Inferior parietal cortex (tissue), 1 donor: ENCODE measurements around the gene ATP11A.
A peak's percentile ranks its signal among the peaks of the same experiment; 100 is the strongest.

Source experiments
- DNase-seq: peaks from one replicate; pipeline ENCODE4 v3.0.0-alpha.2; 2016; ENCODE audit errors: extremely low spot score

The ATP11A gene

DNA sequence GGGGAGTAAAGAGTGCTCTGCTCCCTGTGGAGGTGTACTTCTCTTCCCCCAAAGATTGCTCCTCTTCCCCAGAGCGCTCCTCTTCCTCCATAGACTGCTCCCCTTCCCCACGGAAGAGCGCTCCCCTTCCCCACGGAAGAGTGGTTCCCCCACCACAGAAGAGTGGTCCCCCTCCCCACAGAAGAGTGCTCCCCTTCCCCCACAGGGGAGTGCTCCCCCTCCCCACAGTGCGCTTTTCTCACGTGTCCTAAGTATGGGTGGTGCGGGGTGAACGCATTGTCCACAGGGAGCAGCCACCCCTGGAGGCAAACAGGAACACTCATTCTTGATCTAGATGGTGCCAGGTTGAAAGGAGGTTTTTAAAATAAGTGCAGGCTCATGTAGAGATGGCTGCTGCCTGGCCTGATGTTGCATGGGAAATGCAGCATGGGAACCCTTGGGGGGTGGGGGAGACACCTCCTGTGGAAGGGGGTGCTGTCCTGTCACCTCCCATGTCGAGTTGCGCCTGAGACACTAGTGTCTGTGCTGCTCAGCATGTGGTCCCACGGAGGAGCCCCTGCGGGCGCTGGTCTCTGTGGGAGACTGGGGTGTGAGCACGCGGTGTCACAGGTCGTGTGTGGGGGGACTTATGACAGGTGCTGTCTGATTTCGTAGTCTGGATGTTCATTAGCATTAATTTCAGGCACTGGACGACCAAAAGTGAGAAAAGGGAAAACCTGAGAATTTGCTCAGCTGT lies 52.2 kb downstream of the ATP11A start:
- no peak for DNase-seq

DNA sequence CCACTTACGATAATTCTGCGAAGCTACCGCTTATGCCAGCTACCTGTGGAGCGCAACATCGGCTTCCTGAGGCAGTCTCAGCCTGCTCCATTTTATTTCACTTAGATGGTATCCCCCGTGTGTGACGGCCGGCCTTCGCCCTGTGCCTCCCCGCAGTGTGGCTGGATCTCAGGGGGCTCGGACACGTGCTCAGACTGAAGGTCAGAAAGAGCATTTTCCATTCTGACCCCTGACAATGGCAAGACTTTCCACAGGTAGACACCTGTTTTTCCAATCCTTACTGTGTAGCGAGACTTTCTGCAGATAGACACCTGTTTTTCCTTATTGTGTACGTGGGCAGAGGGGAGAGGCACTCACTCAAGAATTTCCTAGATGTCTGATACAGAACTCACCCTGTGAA lies 52.7 kb downstream of the ATP11A start:
- no peak for DNase-seq

DNA sequence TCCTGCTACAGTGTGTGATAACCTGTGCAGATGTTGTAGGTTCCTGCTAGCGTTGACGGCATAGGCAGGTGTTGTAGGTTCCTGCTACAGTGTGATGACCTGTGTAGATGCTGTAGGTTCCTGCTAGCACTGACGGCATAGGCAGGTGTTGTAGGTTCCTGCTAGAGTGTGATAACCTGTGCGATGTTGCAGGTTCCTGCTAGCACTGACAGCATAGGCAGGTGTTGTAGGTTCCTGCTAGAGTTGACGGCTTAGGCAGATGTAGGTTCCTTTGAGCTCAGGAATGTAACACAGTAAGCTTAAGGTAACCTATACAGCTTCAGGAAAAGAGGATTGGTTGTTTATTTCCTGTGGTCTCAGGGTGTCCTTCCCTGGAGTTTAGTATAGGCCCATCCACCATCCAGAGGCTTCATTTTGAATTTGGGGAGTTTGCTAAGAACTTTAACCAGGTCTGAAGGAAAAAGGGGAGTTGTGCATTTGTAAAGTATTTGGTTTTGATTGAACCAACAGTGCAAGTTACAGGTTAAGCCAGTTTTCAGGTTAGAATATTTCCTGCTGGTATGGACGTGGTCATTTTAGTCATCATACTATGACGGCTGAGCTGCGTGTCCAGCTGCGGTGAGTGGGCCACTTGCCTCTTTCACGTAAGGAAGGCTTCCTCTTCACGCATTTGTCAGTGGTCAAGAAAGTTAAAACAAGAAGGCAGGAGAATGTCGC lies 53.8 kb downstream of the ATP11A start:
- no peak for DNase-seq

DNA sequence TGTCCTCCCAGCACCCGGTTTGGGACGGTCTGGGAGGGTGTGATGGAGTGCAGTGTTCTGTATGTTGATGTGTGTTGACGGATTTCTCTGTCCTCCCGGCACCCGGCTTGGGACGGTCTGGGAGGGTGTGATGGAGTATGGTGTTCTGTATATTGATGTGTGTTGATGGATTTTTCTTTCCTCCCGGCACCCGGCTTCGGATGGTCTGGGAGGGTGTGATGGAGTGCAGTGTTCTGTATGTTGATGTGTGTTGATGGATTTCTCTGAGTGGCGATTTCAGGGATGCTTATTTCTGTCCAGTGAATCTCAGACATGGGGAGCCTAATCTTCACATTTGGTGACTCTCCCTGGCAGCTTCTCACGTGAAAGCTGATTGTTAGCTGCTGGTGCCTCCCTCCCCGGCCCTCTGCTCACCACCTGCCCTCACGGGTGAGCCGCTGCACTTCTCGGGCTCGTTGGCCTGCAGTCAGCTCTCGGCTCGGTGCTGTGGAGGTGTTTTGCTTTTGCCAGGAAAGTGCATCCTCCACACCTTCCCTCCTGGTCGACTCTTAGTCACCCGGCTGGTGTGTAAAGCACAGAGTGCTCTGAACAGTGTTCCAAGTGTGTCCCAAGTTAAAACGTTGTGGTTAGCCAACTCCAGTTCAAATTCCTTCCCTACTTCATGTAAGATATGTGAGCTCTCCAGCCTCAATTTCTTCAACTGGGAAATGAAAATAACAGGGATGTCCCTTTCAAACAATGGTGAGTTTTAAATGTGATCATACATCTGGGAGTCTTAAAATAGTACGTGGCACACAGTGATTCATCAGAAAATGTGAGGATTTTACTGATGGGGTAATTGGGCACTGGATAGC lies 54.6 kb downstream of the ATP11A start:
- no peak for DNase-seq

DNA sequence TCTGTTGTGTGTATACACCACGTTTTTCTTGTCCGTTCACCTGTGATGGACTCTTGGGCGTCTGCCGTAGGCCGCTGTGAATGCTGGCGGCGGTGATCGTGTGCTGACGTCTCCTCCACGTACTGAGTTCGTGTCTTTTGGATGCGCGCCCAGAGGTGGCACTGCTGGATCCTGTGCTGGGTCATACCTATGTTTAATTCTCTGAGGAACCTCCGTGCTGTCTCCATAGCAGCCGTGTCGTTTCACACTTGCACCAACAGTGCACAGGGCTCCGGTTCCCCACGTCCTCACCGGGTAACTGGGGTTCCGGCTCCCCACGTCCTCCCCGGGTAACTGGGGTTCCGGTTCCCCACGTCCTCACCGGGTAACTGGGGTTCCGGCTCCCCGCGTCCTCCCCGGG lies 56.2 kb downstream of the ATP11A start:
- no peak for DNase-seq

DNA sequence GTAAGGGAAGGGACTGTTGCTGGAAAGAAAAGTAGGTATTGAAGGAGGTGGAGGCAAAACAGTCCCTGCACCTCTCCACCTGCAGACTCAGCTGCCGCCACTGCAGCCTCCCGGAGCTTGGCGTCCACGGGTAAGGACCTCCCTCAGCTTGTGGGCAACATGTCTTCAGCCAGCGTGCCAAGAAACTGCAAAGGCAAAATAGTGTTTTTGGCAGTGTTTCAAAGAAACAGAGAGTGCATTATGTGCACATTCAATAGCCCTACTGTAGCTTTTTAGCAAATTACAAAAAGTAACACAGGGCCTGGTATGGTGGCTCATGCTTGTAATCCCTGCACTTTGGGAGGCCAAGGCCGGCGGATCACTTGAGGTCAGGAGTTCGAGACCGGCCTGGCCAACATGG lies 57.4 kb downstream of the ATP11A start:
- peak; percentile 63 for DNase-seq

DNA sequence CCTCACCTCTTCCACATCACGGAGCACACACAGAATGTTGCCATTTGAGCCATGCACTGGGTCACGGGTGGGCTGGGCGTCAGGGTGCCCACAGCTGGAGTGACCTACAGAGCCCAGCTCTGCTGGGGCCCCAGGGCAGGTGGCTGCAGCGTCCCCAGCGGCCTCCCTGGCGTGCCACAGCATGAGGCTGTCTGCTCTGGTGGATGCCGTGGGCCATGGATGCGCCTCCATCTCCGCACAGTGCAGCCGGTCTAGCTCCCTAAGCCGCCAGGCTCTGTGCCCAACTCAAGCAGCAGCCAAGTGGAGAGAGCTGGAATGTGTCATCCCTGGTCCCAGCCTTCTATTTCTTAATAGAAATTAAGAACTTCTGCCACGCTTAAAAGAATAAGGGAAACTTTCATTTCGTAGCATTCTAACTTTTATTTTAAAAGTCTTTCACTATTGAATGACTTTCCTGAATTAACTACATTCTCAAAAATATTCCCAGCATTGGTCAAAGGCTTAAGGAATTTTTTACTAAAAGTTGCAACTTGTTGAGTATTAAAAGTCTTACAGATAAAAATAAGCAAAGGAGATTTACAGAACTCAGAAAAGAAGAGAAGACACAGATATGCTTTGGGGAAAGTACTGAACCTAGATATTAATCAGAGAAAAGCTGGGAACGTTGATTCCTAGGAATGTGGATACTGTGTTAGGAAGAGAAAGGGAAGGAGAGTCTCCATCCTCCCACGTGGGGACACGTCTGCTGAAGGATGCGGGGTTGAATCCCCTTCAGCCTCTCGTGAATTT lies 59.3 kb downstream of the ATP11A start:
- DNase-seq: peak; percentile 66

DNA sequence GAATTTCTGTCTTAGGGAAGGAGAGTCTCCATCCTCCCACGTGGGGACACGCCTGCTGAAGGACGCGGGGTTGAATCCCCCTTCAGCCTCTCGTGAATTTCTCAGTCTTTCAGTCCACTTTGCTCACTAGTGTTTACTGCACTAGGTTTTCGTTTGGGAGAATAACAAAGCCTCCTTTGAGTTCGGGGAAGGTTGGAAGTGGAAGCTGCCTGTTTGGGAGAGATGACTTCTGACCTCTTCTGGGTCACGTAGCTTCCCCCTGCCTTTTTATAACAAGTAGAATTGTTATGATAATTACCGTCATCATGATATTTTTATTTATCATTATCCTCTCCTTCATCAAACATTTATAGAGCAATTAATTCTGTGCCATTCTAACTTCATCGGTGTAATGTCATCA lies 60.7 kb downstream of the ATP11A start:
- no peak for DNase-seq

DNA sequence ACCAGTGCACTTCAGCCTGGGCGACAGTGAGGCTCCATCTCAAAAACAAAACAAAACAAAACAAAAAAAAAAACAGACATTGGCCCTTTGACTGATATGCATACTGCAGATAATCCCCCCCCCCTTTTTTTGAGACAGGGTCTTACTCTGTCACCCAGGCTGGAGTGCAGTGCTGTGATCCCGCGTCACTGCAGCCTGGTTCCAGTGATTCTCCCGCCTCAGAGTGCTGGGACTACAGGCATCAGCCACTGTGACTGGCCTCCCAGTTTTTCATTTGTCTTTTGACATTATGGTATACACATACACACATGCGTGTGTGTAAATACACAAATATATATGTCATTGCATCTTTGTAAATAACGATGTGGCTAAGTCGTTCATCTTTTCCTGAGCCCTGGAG lies 61.8 kb downstream of the ATP11A start:
- DNase-seq: no peak

DNA sequence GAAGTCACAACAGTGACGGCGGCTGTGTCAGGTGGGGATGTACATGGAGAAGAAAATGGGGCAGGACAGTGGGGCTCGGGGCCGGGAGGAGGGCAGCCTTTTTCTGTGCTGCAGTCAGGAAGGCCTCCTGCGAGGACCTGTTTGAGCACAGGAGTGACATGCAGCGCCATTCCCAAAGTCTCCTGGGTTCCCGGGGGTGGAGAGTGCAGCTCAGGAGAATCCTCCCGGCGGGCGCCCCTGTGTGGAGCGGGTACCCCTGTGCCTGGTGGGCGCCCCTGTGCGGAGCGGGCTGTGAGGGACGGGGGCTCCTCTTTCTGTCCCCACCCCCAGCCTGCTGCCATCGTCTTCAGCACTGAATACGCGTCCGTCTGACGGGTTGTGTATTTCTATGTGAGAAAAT lies 62.4 kb downstream of the ATP11A start:
- no peak for DNase-seq

DNA sequence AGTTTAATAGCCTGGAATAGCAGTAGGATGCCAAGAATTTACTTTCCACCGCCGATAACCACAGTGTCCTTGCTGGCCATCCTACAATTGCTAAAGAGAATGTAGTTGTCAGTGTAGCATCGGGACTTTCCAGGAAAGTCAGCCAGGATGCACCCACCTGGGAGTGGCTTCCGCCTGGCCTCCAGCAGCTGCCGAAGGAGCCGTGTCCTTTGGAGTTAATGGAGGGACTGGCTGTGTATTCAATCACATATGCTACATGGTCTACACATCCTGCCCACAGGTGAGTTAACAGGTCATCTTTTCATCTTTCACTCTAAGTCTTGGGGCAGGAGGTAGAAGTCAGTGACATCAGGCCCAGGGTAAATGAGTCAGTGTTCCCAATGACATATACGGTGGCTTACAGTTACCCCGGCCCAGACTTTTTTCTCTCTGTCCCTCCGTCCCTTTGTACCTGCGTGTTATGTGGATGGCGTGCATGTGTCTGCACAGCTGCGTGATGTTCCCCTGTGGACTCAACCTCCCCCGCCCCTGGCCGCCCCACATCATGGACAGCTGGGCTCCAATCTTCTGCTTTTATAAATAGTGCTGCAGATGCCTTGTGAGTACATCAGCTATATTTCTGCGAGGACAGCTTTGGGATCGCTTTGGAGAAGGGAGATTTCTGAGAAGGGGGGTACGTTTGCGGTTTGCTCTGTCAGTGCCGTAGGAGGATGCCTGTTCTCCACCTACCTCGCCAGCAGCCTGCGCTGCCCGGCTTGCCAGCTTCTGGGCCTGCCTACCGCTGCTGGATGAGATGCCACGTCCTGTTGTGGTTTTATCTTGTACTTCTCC lies 63.1 kb downstream of the ATP11A start:
- DNase-seq: peak; percentile 55

DNA sequence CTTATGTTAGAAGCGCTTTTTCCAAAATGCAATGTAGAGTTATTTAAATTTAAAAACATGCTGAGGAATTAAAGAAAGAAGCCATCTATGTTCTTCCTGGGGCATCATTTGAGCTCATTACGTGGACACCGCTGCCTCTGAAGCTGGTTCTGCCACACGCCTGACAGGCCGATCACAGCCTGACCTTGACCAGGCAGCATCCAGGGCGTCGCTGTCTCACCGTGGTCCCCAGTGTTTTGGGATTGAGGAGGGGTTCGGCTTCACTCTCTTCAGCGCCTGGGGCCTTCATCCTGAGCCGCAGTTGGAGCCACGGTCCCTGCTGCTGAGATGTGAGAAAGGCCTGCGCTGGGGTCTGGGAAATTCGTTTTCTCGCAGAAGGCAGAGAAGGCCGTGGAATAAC lies 64.0 kb downstream of the ATP11A start:
- no peak for DNase-seq

DNA sequence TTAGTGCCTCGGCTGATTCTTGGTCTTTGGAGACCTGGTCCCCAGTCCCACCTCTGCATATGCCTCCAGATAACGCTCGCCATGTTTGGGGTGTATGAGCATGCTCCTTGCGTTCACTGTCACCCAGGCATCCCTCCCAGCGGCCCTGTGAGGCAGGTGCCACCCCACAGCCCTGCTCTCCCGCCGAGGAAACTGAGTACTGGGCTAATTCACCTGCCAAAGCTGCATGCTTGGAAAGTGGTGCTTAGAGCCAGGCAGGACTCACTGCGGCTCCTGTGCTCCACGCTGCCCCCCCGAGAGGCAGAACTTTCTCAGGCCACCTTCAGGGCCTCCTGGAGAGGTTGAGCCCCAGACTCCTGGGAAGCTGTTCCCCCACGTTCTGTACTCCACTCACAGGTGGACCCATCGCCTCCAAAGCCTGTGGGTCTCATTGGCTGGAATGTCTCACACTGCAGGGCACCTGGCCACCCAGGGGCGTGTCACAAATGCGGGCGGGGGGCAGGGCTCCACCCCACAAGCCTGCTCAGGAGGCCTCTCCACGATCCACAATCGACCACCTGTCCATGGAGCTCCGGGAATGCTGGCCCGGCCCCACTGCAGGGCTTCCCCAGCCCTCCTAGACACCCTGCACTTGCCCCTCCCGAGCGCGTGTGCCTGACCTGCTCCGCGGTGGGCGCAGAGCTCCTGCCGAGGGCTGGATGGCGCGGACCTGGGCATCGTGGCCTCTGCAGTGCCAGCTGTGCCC lies 64.6 kb downstream of the ATP11A start:
- DNase-seq: no peak

DNA sequence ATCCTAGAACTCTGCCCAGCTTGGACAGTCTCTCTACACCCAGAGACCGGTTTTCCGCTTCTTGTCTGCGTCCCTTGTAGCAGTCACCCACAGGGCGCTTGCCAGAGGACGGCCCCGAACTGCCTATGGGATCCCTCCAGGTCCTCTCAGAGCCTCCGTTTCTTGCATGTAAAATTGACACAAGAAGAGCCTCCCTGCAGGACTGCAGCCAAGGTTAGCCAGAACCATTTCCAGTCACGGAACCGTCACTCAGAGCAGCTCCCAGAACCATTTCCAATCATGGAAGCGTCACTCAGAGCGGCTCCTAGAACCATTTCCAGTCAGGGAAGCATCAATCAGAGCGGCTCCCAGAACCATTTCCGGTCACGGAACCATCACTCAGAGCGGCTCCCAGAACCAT lies 65.5 kb downstream of the ATP11A start:
- no peak for DNase-seq

DNA sequence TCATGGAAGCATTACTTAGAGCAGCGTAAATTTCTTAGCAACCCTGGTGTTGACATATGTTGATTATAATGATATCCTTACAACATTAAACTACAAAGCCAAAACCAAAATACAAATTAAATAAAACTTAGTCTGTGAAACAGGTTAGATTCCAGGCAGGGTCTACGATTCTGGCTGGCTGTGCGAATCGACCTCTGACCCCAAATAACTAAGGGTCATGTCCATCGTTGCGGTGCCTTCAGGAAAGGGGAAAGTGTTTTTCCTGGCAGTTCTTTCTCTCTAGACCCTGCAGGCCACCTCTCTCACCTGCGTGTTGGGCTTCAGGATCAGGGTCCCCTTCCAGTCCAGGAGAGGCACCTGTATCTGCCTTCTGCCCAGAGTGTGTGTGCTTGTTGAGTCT lies 66.2 kb downstream of the ATP11A start:
- DNase-seq: no peak

DNA sequence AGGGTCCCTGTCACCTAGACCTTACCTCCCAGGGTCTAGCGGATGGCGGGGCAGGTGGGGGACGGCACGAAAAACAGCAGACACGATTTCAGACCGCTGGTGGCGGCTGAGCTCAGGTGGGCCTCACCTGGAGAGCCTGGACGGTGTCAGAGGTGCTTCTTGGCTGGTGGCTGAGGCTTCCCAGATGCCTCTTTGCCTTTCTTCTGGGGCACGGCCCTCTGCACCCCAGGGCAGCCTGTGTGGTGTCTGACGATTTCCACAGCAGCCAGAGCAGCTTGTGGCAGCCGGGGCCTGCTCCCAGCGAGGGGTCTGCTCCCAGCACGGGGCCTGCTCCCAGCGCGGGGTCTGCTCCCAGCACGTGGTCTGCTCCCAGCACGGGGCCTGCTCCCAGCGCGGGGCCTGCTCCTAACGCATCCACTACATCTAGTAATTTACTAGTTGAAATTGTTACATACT lies 66.7 kb downstream of the ATP11A start:
- no peak for DNase-seq

DNA sequence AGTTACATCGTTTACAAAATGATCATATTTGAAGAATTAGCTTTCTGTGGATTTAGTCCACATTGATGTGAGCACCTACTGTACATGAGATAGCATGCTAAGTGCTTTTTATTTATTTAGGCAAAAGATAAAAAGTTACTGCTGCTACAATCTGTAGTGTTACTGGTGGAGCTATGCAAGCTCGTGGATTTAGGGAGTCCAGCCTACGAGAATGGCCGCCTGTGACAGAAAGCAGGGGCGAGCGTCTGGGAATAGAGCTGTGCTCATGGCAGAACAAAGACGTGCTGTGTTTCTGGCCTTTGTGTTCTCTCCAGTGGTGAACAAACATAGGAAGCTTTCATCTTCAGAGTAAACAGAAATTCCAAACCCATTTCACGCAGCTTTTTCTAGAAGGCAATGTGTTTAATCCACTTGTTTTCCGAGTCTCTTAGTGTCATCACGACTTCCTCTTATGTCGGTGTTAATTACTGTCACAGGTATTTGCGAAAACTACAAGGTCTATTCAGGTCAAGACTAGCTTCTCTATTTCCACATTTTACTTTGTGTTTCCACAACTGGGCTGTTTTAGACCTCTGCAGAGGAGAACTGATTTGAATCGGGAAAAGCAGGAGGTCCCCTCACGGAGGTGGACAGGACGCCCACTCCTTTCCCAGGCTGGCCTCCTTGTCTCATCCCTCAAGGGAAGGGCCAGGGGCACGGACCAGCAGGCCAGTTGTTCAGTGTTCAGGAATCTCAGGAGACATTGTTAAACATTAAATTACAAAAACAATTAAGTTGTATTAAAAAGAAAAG lies 67.3 kb downstream of the ATP11A start:
- DNase-seq: peak; percentile 84

DNA sequence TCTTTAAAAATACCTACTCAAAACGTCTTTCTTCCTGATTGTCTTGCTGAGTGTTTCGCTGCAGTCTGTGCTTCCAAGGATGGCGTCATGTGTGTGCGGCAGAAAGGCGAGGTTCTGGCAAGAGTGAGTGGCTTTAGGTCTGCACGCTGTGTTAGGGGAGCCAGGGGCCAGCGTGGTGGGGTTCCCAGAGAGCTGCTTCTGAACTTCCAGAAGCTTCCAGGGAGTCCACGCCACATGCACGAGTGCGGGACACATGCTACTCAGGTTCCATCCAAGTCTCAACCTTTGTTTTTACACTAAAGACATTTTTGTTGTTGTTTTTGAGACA lies 67.9 kb downstream of the ATP11A start:
- DNase-seq: no peak

DNA sequence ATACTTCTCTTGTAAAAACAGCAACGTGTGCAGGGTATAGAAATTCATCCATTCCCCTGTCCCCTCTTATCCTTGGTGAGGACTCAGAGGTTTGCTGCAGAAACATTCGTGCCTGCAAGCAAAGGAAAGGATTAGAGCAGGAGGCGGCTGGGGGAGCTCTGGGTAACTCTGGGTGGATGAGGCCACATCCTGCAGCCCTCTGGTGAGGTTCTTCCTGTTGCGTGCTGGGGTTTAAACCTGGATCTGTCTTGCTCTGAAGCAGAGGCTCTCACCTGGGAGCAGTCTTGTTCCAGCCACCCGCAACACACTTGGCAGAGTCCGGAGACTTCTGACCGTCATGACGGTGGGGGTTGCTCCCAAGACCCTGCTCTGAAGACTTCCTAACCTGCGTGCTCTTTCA lies 69.2 kb downstream of the ATP11A start:
- no peak for DNase-seq
